ENCODE data around the gene HECTD4.

DNA sequence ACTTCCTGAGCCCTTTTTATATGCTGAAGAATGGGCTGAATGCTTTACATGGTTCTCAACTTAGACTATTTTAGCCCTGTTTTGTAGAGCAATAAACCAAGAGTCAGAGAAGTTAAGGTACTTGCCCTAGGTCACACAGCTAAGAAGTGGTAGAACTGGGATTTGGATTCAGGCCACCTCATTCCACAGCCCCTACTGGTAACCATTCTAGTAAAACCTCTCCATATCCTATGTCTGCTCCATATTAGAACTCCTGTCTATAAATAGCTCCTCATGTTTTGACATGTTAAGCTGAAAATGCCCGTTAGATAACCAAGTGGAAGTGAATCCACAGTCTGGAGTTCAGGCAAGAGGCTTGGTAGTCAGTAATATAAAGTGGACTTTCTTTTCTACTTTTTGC lies 111.6 kb downstream of the HECTD4 start:
- TF ChIP-seq, protein P1, sequence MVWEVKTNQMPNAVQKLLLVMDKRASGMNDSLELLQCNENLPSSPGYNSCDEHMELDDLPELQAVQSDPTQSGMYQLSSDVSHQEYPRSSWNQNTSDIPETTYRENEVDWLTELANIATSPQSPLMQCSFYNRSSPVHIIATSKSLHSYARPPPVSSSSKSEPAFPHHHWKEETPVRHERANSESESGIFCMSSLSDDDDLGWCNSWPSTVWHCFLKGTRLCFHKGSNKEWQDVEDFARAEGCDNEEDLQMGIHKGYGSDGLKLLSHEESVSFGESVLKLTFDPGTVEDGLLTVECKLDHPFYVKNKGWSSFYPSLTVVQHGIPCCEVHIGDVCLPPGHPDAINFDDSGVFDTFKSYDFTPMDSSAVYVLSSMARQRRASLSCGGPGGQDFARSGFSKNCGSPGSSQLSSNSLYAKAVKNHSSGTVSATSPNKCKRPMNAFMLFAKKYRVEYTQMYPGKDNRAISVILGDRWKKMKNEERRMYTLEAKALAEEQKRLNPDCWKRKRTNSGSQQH (CRISPR knock-in tag; IDR thresholded peaks at IDR 0.05): no peak
- no peak for TF ChIP-seq SETDB1 (IDR thresholded peaks at IDR 0.05; ENCODE audit: low read length)
- TF ChIP-seq CBFB (CRISPR knock-in tag; IDR thresholded peaks at IDR 0.05): no peak
- no peak for TF ChIP-seq HDAC2 (IDR thresholded peaks at IDR 0.05)
- TF ChIP-seq, protein P2, sequence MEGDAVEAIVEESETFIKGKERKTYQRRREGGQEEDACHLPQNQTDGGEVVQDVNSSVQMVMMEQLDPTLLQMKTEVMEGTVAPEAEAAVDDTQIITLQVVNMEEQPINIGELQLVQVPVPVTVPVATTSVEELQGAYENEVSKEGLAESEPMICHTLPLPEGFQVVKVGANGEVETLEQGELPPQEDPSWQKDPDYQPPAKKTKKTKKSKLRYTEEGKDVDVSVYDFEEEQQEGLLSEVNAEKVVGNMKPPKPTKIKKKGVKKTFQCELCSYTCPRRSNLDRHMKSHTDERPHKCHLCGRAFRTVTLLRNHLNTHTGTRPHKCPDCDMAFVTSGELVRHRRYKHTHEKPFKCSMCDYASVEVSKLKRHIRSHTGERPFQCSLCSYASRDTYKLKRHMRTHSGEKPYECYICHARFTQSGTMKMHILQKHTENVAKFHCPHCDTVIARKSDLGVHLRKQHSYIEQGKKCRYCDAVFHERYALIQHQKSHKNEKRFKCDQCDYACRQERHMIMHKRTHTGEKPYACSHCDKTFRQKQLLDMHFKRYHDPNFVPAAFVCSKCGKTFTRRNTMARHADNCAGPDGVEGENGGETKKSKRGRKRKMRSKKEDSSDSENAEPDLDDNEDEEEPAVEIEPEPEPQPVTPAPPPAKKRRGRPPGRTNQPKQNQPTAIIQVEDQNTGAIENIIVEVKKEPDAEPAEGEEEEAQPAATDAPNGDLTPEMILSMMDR (IDR thresholded peaks at IDR 0.05 in 2 of 3, conservative IDR thresholded peaks at IDR 0.05 in 1 of 3; ENCODE audit: insufficient read depth in 2 of 3, low read depth in 1 of 3, low read length in 3 of 3): no peak
- TF ChIP-seq, protein P3, sequence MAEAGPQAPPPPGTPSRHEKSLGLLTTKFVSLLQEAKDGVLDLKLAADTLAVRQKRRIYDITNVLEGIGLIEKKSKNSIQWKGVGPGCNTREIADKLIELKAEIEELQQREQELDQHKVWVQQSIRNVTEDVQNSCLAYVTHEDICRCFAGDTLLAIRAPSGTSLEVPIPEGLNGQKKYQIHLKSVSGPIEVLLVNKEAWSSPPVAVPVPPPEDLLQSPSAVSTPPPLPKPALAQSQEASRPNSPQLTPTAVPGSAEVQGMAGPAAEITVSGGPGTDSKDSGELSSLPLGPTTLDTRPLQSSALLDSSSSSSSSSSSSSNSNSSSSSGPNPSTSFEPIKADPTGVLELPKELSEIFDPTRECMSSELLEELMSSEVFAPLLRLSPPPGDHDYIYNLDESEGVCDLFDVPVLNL (CRISPR knock-in tag; IDR thresholded peaks at IDR 0.05; ENCODE audit: low read depth): no peak
- no peak for TF ChIP-seq CREM (IDR thresholded peaks at IDR 0.05; ENCODE audit: low read depth)
- no peak for TF ChIP-seq ELF2 (CRISPR knock-in tag; IDR thresholded peaks at IDR 0.05)
- TF ChIP-seq KDM1A (IDR thresholded peaks at IDR 0.05): no peak
- no peak for TF ChIP-seq ZNF507 (tag; conservative IDR thresholded peaks at IDR 0.05)
- no peak for TF ChIP-seq SMC3 (conservative IDR thresholded peaks at IDR 0.05; ENCODE audit: insufficient read depth, low read depth, low read length)
- no peak for TF ChIP-seq EZH2 (IDR thresholded peaks at IDR 0.05; ENCODE audit: borderline replicate concordance, low read depth, low read length)
- no peak for TF ChIP-seq KDM5B (IDR thresholded peaks at IDR 0.05; ENCODE audit: insufficient replicate concordance, low read depth, low read length)

Measured in K562 (cell line).